Right lobe of liver (tissue), 4 donors: ENCODE results near the gene DAO.

ENCODE experiments used
- CTCF ChIP-seq, 4 donors: fragments of 200-600 bp in 3 of 4; fragments of 450-650 bp in 1 of 4; IDR thresholded peaks; one replicate each; pipeline versions ENCODE4 v1.5.1 to v1.8.0; 2016 to 2022; ENCODE audit warnings: antibody characterized with exemption in 4 of 4, mild to moderate bottlenecking in 2 of 4
- POLR2A ChIP-seq: fragments of 450-650 bp; IDR thresholded peaks from one replicate; pipeline ENCODE4 v1.6.1; 2017; ENCODE audit warnings: antibody characterized with exemption, mild to moderate bottlenecking
- donor health status: DM: no; HTN: no; CAD: no.
- donor health status: DM: no; HTN: no; CAD: no.
- donor health status: DM: no; HTN: yes; CAD: no.

DNA sequence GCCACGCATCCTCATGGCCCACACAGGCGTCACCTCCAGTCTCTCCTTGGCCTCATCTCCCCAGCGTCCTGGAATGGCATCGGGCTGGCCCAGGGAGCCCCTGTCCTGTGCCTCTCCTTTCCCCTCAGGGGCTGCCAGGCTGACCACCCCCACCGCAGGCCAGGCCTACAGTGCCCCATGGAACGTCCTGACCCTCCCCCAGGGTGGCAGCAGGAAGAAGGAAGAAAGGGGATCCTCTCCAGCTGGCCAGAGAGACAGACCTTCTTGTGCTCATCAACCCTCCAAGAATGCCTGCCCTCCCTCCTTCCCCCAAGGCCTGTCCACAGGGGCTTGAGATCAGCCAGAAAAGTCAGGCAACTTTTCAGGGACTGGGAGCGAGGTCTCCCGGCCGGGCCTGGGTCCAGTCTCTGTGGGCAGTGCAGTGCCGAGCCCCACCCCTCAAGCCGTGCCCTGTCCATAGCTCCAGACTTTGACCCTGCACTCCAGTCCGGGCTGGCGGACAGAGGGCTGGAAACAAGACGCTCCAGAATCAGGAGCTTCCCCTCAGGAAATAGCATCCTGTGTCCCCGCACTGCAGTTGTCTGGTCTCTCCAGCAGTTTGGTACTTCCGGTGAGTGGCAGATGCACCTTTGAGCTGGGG is at the start of gene DAO:
- TF ChIP-seq CTCF (IDR thresholded peaks at IDR 0.05) (no peak), POLR2A (peak; percentile 64)
